GM21447 (cell line): Measurements from ENCODE around the gene SHISA9.

Experiments used
- ATAC-seq: cut with Tn5 transposase; IDR thresholded peaks from one replicate; pipeline ENCODE4 v1.9.1; 2021; ENCODE audit not compliant: unreplicated experiment

The SHISA9 gene

DNA sequence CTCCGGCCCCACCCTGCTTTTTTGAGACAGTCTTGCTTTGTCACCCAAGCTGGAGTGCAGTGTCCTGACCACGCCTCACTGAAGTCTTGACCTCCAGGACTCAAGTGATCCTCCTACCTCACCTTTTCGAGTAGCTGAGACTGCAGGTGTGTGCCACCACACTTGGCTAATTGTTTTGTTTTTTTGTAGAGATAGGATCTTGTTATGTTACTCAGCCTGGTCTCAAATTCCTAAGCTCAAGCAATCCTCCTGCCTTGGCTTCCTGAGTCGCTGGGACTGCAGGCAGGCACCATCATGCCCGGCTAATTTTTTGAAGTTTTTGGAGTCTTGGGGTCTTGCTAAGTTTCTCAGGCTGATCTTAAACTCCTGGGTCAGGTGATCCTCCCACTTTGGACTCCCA is 206.7 kb downstream of the SHISA9 start:
- ATAC-seq, result no peak

DNA sequence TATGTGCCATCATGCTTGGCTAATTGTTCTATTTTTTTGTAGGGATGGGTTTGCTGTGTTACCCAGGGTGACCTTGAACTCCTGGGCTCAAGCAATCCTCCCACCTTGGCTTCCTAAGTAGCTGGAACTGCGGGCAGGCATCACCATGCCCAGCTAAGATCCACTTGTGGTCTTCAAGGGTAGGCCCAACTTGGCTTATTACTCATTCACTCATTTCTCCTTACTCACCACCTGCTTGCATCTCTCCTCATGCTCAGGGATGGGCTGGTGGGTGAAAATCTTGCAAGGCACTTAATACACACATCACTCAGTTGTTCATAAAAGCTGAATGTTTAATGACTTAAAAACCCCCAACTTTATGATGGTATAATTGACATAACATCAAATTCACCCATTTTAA is 207.8 kb downstream of the SHISA9 start:
- no peak for ATAC-seq

DNA sequence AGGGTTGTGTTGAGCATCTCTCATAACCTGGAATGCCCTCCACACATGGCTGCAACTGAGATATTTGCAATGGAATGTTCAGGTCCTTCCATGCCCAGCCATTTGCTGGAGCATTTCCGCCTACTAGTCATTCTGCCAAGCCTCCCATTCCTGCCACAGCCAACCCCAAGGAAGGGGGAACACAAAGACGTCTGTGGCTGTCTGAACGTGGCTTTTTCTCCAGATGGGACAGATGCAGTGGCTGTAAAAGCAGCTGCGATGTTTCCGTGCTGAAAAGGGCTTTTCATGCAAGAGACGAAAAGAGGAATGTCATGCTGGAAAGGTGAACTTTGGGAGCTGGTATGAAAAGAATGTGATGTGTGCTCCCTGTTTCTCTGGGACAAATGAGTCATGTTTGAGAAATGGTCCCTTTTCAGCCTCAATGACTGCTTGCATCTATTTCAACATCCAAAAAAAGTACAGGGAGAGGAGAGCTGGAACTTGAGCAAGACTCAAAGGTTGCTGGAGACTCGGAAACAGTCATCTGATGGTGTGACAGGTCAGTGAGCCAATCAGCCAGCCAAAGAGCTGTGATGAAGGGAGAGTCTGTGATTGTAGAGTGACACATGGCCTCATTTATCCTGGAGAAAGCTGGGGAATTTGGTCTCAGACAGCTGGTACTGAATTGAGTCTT is 208.9 kb downstream of the SHISA9 start:
- no peak for ATAC-seq

DNA sequence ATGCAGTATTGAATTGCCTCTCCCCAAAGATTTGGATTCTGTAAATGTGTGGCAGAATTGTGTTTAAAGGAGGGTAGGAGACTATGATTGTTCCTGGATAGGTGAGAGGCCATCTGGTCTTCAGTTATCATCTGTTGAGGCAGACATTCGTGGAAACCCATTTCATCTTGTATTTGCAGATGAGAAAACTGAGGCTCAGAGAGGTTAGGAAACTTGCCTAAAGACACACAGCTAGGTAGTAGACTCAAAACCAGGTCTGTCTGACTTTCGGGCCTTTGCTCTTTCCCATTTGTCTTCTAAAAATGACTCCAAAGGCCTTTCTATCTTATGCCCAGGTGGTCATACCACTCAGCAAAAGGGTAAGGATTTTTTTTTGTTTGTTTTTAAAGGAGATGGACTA is 210.3 kb downstream of the SHISA9 start:
- ATAC-seq, result no peak

DNA sequence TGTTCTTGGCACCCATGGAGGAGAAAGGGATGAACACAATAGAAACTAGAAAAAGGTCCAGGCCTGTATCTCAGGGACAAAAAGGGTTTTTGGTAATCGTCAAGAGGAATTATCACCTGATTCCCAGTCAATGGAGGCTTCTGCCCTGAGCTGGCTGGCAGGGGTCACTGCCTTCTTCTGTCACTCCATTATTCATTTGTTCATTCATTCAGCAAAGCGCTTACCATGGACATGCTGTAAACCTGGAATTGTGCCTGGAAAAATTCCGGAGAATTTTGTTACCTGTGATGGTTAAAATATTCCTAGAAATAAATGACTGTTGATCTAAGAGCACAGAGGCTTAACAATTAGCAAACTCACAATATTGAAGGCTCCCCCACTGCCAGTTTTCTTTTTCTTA is 212.3 kb downstream of the SHISA9 start:
- no peak for ATAC-seq

GRCh38 chr16:13118091-13118490 is 216.7 kb downstream of the SHISA9 start:
- ATAC-seq, result no peak

DNA sequence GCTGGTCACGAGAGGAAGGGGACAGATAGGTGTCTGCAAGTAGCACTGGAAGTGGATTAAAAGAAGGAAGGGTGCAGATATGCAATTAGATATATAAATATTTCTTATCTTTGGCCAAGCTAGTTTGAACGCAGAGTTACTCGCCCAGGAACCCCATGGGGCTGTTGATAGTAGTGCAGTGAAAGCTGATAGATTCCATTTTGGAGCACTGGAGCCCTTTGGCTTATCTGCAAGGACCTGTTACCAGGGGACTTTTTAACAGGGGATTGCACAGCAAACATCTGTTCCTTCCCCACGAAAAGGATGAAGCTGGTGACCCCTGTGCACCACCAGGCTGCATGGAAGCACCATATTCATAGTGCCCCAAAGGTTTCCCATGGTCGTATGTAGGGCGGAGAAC is 218.7 kb downstream of the SHISA9 start:
- no peak for ATAC-seq

- ATAC-seq, result no peak
These were observed 219.2 kb downstream of the SHISA9 start for GRCh38 chr16:13120557-13120956.

DNA sequence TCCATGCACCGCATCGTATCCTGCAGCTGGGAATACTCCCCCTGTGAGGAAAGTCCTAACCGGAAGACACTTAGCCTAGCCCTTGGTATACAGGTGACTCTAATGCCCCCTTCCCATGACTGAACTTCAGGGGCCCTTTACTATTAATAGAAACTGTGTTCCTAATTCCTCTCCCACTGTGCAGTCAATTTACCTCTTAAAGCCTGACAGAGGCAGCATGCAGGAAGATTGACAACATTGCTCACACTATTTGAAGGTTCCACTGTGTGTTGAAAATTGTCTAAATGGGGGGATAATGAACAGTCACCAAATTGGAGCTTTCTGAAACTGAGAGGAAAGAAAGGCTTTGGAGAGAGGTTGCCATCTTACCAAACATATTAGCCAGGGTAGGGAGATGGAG is 222.6 kb downstream of the SHISA9 start:
- no peak for ATAC-seq

- no peak for ATAC-seq
These were observed 225.7 kb downstream of the SHISA9 start for GRCh38 chr16:13127144-13127543.

DNA sequence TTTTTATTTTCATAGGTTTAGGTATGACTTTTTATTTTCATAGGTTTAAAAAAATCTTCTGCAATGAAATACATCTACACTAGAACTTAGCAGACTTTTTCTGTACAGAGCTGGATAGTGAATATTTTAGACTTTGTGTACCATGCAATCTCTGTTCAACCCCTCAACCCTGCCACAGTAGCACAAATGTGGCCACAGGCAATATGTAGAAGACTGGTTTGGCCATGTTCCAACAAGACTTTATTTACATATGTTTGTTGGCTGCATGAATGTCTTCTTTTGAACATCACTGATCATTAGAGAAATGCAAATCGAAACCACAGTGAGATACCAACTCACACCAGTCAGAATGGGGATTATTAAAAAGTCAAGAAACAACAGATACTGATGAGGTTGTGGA is 229.2 kb downstream of the SHISA9 start:
- no peak for ATAC-seq

- ATAC-seq, result no peak
These were observed 233.4 kb downstream of the SHISA9 start for GRCh38 chr16:13134836-13135235.

DNA sequence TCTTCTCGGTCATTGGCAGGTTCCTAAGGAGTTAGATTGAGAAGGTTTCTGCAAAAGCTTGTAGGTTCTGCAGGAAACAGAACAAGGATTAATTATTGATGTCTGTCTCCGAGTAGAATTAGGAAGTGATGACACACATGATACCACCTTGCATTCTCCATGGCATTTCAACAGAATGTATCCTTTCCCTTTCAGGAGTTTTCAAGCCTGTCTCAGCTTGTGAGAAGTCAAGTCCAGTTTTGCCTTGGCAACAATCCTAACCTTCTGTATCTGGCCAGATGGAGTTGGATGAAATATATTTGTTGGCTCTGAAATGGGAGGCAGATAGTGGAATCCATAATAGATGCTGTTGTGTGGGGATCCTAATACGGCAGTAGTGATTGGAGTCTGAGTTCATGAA is 235.5 kb downstream of the SHISA9 start:
- no peak for ATAC-seq

DNA sequence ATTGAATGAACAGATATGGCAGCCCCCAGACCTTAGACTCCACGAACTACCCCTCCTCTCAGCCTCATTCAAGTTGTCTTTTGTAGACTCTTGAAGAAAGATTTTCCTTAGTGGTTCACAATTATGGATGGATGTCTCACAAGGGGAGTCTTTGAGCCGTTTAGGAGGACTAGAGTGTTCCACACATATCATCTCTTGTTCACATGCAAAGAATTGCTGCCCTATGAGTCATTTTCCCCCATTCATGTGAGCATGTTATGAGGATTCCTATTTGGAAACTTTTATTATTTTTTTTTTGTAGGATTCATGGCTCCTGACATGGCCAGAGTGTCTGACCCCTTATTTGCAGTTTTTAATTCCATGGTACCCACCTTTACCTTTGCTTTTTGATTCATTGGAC is 237.1 kb downstream of the SHISA9 start:
- no peak for ATAC-seq

GRCh38 chr16:13139661-13140241 is 238.4 kb downstream of the SHISA9 start:
- ATAC-seq, result no peak

- no peak for ATAC-seq
These were observed 242.2 kb downstream of the SHISA9 start for GRCh38 chr16:13143551-13143950.

- no peak for ATAC-seq
These were observed 245.4 kb downstream of the SHISA9 start for GRCh38 chr16:13146829-13147228.

DNA sequence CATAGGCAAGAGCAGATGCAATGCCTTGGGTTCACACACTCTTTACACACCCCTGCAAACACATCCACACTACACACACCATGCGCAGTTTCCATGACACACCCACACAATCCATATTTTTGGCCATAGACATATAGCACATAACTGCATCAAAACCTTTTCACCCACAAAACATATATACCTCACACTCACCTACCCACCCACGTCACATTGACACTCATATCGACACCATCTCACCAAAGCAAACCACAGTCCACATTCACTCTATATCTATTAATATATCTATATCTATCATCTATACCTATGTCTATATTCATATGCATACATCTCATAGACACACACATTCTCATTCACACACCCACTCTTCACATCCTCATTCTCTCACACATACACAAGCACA is 246.9 kb downstream of the SHISA9 start:
- ATAC-seq, result no peak

GRCh38 chr16:13148836-13149235 is 247.4 kb downstream of the SHISA9 start:
- no peak for ATAC-seq

- no peak for ATAC-seq
These were observed 248.9 kb downstream of the SHISA9 start for GRCh38 chr16:13150181-13150885.

DNA sequence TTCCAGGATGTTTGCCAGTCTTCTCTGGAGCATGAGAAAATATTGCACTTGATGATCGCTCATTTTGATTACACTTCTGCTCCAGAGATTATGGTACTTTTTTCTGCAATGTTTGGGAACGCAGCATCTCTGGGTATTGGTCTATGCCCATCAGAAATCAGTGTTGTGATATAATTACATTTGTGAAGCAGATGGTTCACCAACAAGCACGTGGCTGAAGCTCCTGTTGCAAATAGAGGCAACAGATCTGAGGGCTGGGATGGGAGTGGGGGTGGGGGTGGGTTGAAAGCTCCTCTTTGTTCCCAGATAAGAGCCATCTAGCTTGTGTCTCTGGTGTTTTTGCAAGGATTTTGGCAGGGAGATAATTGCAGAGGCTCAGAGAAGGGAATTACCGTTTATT is 252.3 kb downstream of the SHISA9 start:
- no peak for ATAC-seq

GRCh38 chr16:13154799-13155198 is 253.4 kb downstream of the SHISA9 start:
- no peak for ATAC-seq

DNA sequence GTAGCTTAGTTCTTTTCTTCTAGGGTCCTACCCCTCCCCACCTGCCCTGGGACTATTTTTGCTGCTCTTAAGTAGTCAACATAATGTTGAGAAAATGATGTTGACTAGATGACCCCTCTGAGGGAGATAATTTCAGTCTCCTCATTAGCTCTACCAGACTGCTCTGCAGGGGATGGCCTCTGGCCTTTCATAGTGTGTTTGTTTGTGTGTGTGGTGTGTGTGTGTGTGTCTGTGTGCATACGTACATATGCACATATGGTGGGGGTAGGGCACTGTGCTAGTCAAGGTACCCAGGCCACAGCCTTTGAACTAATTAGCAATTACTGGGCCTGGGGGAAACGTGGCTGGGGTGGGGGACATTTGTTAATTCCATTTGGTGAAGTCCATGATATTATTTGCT is 254.0 kb downstream of the SHISA9 start:
- ATAC-seq, result no peak
